Measurements from ENCODE around the gene SNX22. TPM values are rescaled to one million over a fixed set of nuclear protein-coding genes. Genes with fewer than 3 reads are reported as not detected.

Gene SNX22
- total and polyA plus RNA-seq, 9 of the 15 experiments (the other 6 are each of a cell fraction or from before 2014, with no cell fraction given) = 0.91 to 3.0 (median 2.0) TPM

GRCh38 chr15:64141798-64142512 lies 9.6 kb upstream of the SNX22 start:
- TF ChIP-seq ZNF384 (IDR thresholded peaks at IDR 0.05; ENCODE audit: low read depth, low read length) (peak; percentile 57; the same call in 1 of the 2 replicates), DPF2 (IDR thresholded peaks at IDR 0.05) (peak; percentile 62; the same call in 1 of the 2 replicates), NFE2 (IDR thresholded peaks at IDR 0.05; ENCODE audit: low read depth) (peak; percentile 58), SRSF3 (IDR thresholded peaks at IDR 0.05; ENCODE audit: insufficient read depth, low read length) (no peak), CEBPB (tag; IDR thresholded peaks at IDR 0.05) (peak; percentile 80), ZNF584 (CRISPR knock-in tag; IDR thresholded peaks at IDR 0.05; ENCODE audit: low read depth) (no peak)
- DNase-seq (ENCODE audit: extremely low read depth in 1 of 4, low spot score in 3 of 4) (no peak), ATAC-seq (peak; percentile 26), FAIRE-seq (no peak)
- H3K79me2 ChIP-seq (ENCODE audit: control insufficient read depth, insufficient read depth, low read length) = no peaks in the 10 kb centered on the region
- H3K36me3 ChIP-seq (ENCODE audit: control insufficient read depth, insufficient read depth, low read length) = peaks cover 49% of the 10 kb centered on the region
- intact Hi-C loops (cut with micrococcal nuclease) = no loop called here
- no peaks in the 10 kb centered on the region for H3K9me3 ChIP-seq (replicated peaks; ENCODE audit: control insufficient read depth, insufficient read depth, low read depth, low read length)
- in situ Hi-C loops (cut with MboI) = no loop called here
- no peaks in the 10 kb centered on the region for H3K27me3 ChIP-seq (ENCODE audit: control insufficient read depth in 2 of 2, insufficient read depth in 2 of 2, low read length in 2 of 2)
- BruUV-seq (replicated peaks) = no TSS peak
- 67% methylated on average over 8 of the region's 8 CpGs for WGBS (ENCODE audit: insufficient coverage, low coverage, missing lambda C conversion rate)
- no peak overlapping the region for H2AFZ ChIP-seq (ENCODE audit: low read depth, low read length)
- no peak overlapping the region for H3K4me2 ChIP-seq (ENCODE audit: insufficient read depth, low read length)
- CTCF ChIA-PET (ENCODE audit: low intra/inter-chr PET ratio) = no interaction called here
- H4K20me1 ChIP-seq (replicated peaks; ENCODE audit: control insufficient read depth, insufficient read depth, low read length) = peaks cover 18% of the 10 kb centered on the region; the same call in 1 of the 2 replicates
- no peak overlapping the region; the same call in 1 of the 3 replicates for H3K27ac ChIP-seq (ENCODE audit: extremely low read depth, low read depth, low read length)
- H3K9me1 ChIP-seq (ENCODE audit: control insufficient read depth, insufficient read depth, low read length) = no peaks in the 10 kb centered on the region
- H3K4me1 ChIP-seq (replicated peaks in 1 of 2; ENCODE audit: control insufficient read depth in 2 of 2, insufficient read depth in 2 of 2, low read length in 2 of 2) = peaks cover 32 to 53% of the 10 kb centered on the region in 2 experiments
- H3K4me3 ChIP-seq = no peak overlapping the region
- POLR2A ChIA-PET = interaction anchor here (0.7 to 6.1 kb wide), 4 partner anchors 7 to 15 kb away, joined by 3 to 34 read pairs (median 4); no protein-coding TSS in a partner anchor
- peak overlapping the region in 1 of 2 experiments; percentile 27; a peak in 1 of 4 replicates for H3K9ac ChIP-seq (ENCODE audit: insufficient read depth in 1 of 2, low read depth in 2 of 2, low read length in 2 of 2)

Measured in K562 (cell line).